ENCODE results near the gene GDPD5.

The GDPD5 gene

DNA sequence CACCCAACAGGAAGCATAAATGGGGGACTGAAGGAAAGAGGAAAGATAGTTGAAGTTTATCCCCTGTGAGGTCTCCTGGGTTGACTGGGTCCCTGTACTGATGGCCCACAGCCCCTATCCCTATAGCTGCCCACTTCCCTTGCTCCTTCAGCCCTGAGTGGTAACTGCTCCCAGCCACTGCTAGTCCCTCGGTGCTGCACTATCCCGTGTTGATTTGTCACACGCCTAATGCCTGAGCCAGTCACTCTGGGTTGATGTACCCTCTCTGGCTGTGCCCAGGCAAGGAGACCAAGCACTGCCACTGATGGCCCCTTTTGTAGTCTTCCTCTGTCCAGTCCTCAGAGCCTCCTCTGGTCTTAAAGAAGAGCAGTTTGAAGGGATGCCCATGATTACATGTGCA is 9.6 kb downstream of the GDPD5 start:
- no peak for DNase-seq (ENCODE audit: low read depth in 4 of 4, low spot score in 1 of 4)

- no peak for DNase-seq (ENCODE audit: low read depth in 4 of 4, low spot score in 1 of 4)
Measured at GRCh38 chr11:75514596-75514995, 11.1 kb downstream of the GDPD5 start.

- no peak for DNase-seq (ENCODE audit: low read depth in 4 of 4, low spot score in 1 of 4)
Measured at GRCh38 chr11:75513250-75513649, 12.5 kb downstream of the GDPD5 start.

GRCh38 chr11:75510723-75511019 is 15.1 kb downstream of the GDPD5 start:
- DNase-seq (ENCODE audit: low read depth in 4 of 4, low spot score in 1 of 4) = no peak

DNA sequence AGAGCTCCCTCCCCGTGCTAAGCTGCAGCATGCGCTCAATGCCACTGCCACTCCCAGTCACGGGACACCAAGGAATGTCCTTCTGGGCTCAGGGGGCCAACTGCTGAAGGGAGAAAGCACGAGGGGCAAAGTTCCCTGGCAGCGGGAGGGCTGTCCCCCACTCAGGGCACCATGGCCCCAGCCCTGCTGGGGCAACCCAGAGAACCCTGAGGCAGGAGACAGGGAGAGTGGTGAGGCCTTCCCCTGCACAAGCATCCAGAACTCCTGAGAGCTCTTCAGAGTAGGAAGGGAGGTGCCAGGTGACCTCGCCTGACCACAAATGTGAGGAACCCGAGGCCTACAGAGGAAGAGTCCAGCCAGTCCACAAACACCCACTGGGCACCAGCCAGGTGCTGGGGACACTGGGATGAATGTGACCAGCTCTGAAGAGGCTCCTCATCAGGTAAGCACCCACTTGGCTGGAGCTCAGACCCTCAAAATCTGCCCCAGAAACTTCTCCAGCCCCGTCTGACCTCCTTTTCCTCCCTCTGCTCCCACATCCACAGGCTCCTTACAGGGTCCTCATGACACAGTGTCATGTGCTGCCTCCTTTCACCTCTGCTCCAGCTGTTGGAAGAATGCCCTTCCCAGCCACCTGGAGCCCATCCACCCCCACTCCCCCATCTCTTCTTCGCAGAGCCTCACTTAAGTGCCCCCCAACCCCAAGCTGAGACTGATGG is 15.6 kb downstream of the GDPD5 start:
- DNase-seq (ENCODE audit: low read depth in 4 of 4, low spot score in 1 of 4) = no peak

GRCh38 chr11:75509020-75509720 is 16.6 kb downstream of the GDPD5 start:
- DNase-seq (ENCODE audit: low read depth in 4 of 4, low spot score in 1 of 4) = no peak

DNA sequence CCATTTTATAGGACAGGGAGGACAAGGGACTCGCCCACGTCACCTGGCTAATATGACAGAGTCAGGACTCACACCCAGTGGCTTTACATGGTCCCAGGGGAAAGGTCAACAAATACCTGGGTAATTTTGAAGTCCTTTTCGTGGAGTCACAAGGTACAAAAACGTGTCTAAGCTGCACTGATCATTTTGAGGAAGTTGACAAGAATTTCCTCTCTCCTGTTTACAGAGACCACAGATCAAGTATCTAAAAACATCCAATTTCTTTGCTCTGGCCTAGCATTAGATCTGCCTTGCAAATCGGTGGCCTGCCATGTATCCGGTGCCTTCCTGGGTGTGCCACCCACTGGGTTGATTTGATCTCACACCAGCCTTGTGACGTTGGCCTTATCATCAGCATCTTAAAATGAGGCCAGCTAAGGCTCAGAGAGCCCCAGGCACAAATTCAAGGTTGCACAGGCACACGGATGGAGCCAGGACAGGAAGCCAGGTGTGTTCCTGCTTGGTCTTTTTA is 17.6 kb downstream of the GDPD5 start:
- DNase-seq (ENCODE audit: low read depth in 4 of 4, low spot score in 1 of 4) = no peak

DNA sequence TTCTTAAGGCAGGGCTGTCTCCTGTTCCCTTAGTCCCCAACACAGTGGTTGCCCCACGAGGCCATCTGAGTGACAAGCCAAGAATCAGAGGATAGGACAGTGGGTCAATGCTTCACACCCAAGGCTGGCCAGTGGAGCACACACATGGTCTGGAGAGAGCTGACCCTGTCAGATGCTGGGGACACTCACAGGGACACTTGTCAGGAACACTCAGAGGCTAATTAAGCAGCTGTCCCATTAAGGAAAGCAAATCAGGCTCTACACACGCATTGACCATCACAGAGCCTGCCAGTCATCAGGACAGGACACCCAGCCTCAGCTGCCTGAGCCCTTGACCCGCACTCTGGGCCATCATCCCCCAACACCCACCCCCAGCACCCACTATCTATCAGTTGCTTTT is 18.2 kb downstream of the GDPD5 start:
- DNase-seq (ENCODE audit: low read depth in 4 of 4, low spot score in 1 of 4) = no peak

GRCh38 chr11:75506827-75507226 is 18.9 kb downstream of the GDPD5 start:
- DNase-seq (ENCODE audit: low read depth in 4 of 4, low spot score in 1 of 4) = no peak

DNA sequence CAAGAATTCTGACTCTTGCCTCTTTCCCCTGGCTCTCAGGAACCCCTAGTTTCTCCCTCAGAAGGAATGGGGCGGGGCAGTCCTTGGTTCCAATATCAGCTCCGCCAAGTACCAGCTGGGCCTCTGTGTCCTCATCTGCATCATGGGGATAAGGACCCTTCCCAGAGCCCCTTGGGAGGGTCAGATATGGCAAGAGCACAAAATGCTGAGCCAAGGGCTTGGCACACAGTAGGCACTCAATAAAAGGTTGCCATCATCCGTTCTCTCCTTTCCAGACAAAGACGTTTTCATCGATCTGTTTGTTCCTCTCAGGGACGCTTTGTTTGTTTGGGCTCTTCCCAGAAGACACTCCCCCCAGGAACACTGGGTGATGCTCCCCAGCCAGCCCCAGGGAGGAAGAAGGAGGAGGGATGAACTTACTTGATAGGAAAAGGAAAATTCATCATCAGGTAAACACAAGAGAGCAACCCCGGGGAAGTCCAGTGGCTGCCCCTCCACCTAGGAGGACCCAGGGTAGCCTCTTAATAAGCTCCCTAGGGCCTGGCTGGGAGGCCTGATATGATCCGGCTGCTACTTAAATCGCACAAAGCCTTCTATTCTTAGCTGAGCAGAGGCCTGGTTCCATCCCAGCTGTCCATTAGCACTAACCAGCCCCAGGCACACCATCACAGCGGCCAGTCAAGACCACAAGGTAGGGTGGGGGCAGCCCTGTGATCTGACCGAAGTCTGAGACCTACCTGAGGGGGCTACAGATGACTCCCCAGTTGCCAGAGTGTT is 19.6 kb downstream of the GDPD5 start:
- no peak for DNase-seq (ENCODE audit: low read depth in 4 of 4, low spot score in 1 of 4)

- DNase-seq (ENCODE audit: low read depth in 4 of 4, low spot score in 1 of 4) = no peak
Measured at GRCh38 chr11:75504501-75504900, 21.2 kb downstream of the GDPD5 start.

- DNase-seq (ENCODE audit: low read depth in 4 of 4, low spot score in 1 of 4) = no peak
Measured at GRCh38 chr11:75503531-75504099, 22.1 kb downstream of the GDPD5 start.

DNA sequence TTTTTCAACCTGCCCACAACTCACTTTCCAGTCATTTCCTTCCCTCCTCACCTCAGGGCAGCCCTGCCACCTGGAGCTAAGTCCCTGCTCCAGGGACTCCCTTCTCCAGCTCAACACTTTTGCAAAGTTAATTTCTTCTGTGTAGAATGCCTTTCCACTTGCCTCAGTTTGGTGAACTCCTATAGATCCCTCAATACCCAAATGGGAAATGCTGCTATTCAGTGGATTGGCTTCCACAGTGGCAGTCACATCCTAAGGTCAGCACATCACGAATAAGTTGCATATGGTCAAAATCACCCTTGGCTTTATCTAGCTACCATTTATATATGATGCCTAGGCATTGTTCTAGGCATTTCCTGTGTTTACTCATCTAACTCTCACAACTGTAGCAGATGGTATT is 23.6 kb downstream of the GDPD5 start:
- DNase-seq (ENCODE audit: low read depth in 4 of 4, low spot score in 1 of 4) = no peak

DNA sequence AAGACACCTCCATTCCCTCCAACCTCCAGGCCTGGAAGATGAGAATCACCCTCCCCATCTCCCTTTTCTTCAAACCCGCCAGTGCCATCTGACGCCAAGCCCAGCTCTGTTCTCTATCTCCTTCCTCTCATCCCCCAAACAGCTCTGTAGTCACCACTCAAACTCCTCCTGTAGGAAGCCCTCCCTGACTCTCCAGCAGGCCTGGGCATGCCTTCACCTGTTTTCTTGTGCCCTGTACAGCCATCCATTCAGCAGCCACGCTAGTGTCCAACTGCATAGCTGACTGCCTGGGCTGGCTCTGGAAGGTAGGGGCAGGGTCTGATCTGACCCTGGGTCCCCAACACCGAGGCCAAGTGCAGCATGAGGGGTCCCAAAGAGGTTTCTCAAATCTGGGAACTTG is 25.0 kb downstream of the GDPD5 start:
- no peak for DNase-seq (ENCODE audit: low read depth in 4 of 4, low spot score in 1 of 4)

DNA sequence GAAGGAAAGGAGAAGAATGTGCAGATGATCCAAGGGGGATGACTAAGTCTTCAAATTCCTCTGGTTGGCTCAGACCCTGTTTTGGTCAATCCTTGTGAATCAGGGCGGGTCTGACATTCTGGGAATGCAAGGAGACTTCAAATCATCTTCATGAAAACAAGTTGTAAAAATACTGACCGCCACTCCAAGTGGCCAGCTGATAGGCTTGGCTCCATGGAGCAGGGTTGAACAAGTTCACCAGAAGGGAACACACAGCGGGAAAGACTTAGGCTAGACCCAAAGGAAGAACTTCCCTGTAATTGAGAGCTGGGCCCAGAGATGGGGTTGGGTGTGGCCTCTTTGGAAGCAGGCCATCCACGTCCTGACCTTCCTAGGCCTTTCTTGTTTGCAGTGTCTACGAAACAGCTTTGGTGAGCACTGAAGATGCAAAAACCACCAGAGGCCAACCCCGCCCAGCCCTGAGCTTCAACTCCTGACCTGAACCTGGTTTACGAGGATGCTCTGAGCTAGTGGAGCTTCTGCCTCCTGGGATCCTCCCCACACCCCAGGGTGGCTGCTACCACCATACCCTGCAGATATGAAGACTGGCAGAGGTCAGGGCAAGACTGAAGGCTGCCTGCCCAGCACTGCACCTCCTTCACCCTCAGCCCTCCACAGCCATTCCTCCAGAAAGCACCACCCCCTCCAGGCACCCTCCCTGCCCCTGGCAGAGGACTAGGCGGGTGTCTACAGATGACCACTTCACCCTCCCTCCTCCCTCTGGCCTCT is 26.1 kb downstream of the GDPD5 start:
- DNase-seq (ENCODE audit: low read depth in 4 of 4, low spot score in 1 of 4) = no peak

- no peak for DNase-seq (ENCODE audit: low read depth in 4 of 4, low spot score in 1 of 4)
Measured at GRCh38 chr11:75498556-75499255, 27.0 kb downstream of the GDPD5 start.

- no peak for DNase-seq (ENCODE audit: low read depth in 4 of 4, low spot score in 1 of 4)
Measured at GRCh38 chr11:75497788-75498409, 27.8 kb downstream of the GDPD5 start.

DNA sequence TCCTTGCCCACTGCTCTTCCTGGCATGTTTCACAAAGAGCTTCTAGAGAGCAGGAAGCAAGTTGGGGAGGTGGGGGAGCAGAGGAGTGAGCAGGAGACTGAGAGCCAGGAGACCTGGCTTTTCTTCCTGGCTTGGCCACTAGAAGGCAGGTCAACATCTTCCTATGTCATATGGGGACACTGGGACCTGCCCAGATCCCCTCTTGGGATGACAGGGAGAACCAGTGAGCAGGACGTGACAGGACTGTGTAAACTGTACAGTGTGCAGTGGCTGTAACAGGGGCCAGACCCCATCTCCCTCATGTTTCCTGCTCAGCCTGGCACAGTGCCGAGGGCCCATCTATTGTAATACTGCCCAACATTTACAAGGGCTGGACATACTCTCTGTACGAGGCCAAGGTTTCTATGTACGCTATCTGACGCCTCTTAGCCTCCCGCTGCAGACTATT is 29.4 kb downstream of the GDPD5 start:
- no peak for DNase-seq (ENCODE audit: low read depth in 4 of 4, low spot score in 1 of 4)

DNA sequence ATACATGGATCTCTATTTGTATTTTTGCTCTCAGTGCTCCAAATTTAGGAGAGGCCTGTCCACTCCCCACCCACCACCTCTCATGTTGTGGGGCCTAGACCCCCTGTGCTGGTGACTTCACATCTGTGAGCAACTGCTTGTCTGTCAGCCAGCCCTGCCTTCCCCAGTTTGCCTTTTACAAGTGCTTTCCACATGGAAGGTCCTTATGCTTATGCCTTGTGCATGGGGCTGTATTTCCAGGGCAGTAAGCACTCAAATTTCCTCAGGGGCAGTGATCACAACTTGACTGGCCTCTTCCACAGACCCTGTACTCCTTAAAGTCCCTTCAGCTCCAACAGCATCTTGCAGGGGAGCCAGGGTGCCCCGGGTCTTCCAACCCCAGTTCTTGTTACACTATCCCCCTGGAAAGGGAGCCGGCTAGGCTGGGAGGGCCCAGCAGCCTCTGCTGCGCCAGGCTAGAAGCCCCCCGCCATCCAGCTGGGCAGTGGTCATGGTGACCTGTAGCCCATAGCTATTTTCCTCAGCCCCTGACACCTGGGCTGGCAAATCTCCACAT is 29.9 kb downstream of the GDPD5 start:
- DNase-seq (ENCODE audit: low read depth in 4 of 4, low spot score in 1 of 4) = no peak

- DNase-seq (ENCODE audit: low read depth in 4 of 4, low spot score in 1 of 4) = no peak
Measured at GRCh38 chr11:75493626-75494025, 32.1 kb downstream of the GDPD5 start.

Measured in stimulated activated CD4-positive, alpha-beta T cell treated with anti-CD3 and anti-CD28 coated beads, Interleukin-1b, Interleukin-23, amount 100 ng/mL, for 24 hours (primary cell).